GM12865 (cell line): Measurements from ENCODE around the gene APOC4.

Experiments
- DNase-seq: peaks from one replicate; pipeline ENCODE4 v3.0.0; 2010; ENCODE audit warnings: low read depth
- H3K4me3 ChIP-seq: 2 replicates; pipeline ENCODE4 v1.5.1; 2011; ENCODE audit warnings: mild to moderate bottlenecking, low read depth, low read length, control low read depth
- TF ChIP-seq, protein P1 (sequence below): IDR thresholded peaks from 2 replicates; pipeline ENCODE4 v1.5.1; 2011; ENCODE audit warnings: low read length, control low read depth, low read depth, inconsistent platforms; ENCODE audit not compliant: insufficient read depth; ENCODE audit errors: missing control alignments

The APOC4 gene

GRCh38 chr19:44947041-44947581 lies 5.1 kb downstream of the APOC4 start:
- TF ChIP-seq, protein P1, sequence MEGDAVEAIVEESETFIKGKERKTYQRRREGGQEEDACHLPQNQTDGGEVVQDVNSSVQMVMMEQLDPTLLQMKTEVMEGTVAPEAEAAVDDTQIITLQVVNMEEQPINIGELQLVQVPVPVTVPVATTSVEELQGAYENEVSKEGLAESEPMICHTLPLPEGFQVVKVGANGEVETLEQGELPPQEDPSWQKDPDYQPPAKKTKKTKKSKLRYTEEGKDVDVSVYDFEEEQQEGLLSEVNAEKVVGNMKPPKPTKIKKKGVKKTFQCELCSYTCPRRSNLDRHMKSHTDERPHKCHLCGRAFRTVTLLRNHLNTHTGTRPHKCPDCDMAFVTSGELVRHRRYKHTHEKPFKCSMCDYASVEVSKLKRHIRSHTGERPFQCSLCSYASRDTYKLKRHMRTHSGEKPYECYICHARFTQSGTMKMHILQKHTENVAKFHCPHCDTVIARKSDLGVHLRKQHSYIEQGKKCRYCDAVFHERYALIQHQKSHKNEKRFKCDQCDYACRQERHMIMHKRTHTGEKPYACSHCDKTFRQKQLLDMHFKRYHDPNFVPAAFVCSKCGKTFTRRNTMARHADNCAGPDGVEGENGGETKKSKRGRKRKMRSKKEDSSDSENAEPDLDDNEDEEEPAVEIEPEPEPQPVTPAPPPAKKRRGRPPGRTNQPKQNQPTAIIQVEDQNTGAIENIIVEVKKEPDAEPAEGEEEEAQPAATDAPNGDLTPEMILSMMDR: no peak
- no peak overlapping the region for H3K4me3 ChIP-seq
- DNase-seq: no peak

GRCh38 chr19:44948237-44948636 lies 6.2 kb downstream of the APOC4 start:
- no peak overlapping the region for H3K4me3 ChIP-seq
- TF ChIP-seq, protein P1: no peak
- no peak for DNase-seq

DNA sequence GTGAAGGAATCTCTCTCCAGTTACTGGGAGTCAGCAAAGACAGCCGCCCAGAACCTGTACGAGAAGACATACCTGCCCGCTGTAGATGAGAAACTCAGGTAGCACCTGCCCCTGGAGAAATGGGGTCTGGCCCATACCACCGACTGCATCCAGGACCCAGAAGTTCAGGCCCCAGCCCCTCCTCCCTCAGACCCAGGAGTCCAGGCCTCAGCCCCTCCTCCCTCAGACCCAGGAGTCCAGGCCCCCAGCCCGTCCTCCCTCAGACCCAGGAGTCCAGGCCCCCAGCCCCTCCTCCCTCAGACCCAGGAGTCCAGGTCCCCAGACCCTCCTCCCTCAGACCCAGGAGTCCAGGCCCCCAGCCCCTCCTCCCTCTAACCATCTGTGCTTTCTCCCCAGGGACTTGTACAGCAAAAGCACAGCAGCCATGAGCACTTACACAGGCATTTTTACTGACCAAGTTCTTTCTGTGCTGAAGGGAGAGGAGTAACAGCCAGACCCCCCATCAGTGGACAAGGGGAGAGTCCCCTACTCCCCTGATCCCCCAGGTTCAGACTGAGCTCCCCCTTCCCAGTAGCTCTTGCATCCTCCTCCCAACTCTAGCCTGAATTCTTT lies 6.8 kb downstream of the APOC4 start:
- TF ChIP-seq, protein P1: no peak
- no peak for DNase-seq
- H3K4me3 ChIP-seq: no peak overlapping the region

GRCh38 chr19:44949550-44949949 lies 7.5 kb downstream of the APOC4 start:
- TF ChIP-seq, protein P1: no peak
- no peak for DNase-seq
- H3K4me3 ChIP-seq: no peak overlapping the region

GRCh38 chr19:44951179-44952159 lies 9.4 kb downstream of the APOC4 start:
- TF ChIP-seq, protein P1: peak; percentile 83
- DNase-seq: peak; percentile 85
- no peak overlapping the region for H3K4me3 ChIP-seq

DNA sequence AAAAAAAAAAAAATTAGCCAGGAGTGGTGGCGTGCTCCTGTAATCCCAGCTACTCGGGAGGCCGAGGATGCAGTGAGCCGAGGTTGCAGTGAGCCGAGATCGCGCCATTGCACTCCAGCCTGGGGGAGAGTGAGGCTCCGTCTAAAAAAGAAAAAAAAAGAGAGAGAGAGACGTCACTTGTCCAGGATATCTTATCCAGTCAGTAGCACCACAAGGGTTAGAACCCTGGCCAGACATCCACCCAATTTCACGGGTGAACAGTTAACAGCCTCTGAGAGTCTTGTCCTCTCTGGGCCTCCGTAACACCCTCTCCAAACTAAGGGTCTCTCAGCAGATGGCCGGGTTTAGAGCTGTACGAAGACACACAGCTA lies 12.2 kb downstream of the APOC4 start:
- TF ChIP-seq, protein P1: no peak
- DNase-seq: no peak
- H3K4me3 ChIP-seq: peak overlapping the region; percentile 79
